ENCODE measurements around the gene HMCN2.

GRCh38 chr9:130472184-130472705 lies 206.7 kb downstream of the HMCN2 start:
- TF ChIP-seq CTCF (IDR thresholded peaks at IDR 0.05) = no peak
- TF ChIP-seq POLR2AphosphoS5 (IDR thresholded peaks at IDR 0.05) = no peak
- TF ChIP-seq POLR2A (IDR thresholded peaks at IDR 0.05; ENCODE audit: low read depth) = no peak

Data from esophagus muscularis mucosa (tissue), 3 donors.